ENCODE results near the gene PIK3CB. TPM values are rescaled to one million over a fixed set of nuclear protein-coding genes. Genes with fewer than 3 reads are reported as not detected.

The PIK3CB gene
- total and polyA plus RNA-seq, 2 of the 8 experiments (the other 6 are each of a cell fraction or from before 2014, with no cell fraction given), result 8.3 to 35.2 TPM

GRCh38 chr3:138854940-138855339, 20.2 kb upstream of the PIK3CB start:
- POLR2A ChIA-PET (ENCODE audit: partially characterized antibody), result interaction anchor here (0.7 to 2.9 kb wide), 4 partner anchors 8 to 13 kb away, joined by 3 to 13 read pairs (median 8); no protein-coding TSS in a partner anchor
- no peak overlapping the region for H2BK15ac ChIP-seq (ENCODE audit: low read length)
- H3K9ac ChIP-seq (replicated peaks in 1 of 4; ENCODE audit: extremely low read depth in 1 of 4, low read depth in 3 of 4, low read length in 3 of 4), result no peak overlapping the region
- H2BK5ac ChIP-seq (ENCODE audit: low read depth, low read length), result no peak overlapping the region
- 96% methylated on average over 7 of the region's 7 CpGs; no CpG with 5 or more reads in 1 of the 2 experiments for WGBS, 2 experiments (ENCODE audit: extremely low coverage in 1 of 2, insufficient coverage in 1 of 2, insufficient read length in 1 of 2, insufficient replicate concordance in 2 of 2, low coverage in 1 of 2, low lambda C conversion rate in 2 of 2, missing lambda C conversion rate in 1 of 2)
- H3K9me3 ChIP-seq (ENCODE audit: insufficient read depth in 2 of 2, low read depth in 1 of 2, low read length in 1 of 2), result no peaks in the 10 kb centered on the region
- H3K79me2 ChIP-seq (ENCODE audit: control insufficient read depth in 1 of 2, insufficient read depth in 2 of 2, low read length in 2 of 2), result no peaks in the 10 kb centered on the region
- no peak overlapping the region for H2BK20ac ChIP-seq (ENCODE audit: low read length)
- DNase-seq (ENCODE audit: low read depth in 1 of 2, low spot score in 2 of 2), result no peak
- no peak overlapping the region for H3K4me2 ChIP-seq (ENCODE audit: insufficient read depth in 1 of 2, low read depth in 2 of 2, low read length in 2 of 2)
- FAIRE-seq, result no peak
- H4K5ac ChIP-seq (ENCODE audit: insufficient read length, low read depth, low read length), result no peak overlapping the region
- H3K14ac ChIP-seq (ENCODE audit: insufficient read length), result no peak overlapping the region
- no peaks in the 10 kb centered on the region for H3K79me1 ChIP-seq (ENCODE audit: low read depth, low read length)
- H2AFZ ChIP-seq (ENCODE audit: low read length), result no peak overlapping the region
- 0 out of 2 replicates have a peak overlapping the region, but pooled peaks have one; percentile 68 for H2BK12ac ChIP-seq (ENCODE audit: low read depth, low read length)
- no peaks in the 10 kb centered on the region for H3K36me3 ChIP-seq (ENCODE audit: control insufficient read depth in 2 of 4, insufficient read depth in 4 of 4, low read length in 3 of 4)
- no peak overlapping the region for H4K8ac ChIP-seq (ENCODE audit: extremely low read depth, insufficient read depth, low read length)
- H3K23me2 ChIP-seq (ENCODE audit: low read depth, low read length), result no peaks in the 10 kb centered on the region
- H4K20me1 ChIP-seq (replicated peaks in 1 of 2; ENCODE audit: control insufficient read depth in 1 of 2, insufficient read depth in 2 of 2, low read length in 2 of 2), result no peaks in the 10 kb centered on the region
- H3K27ac ChIP-seq (ENCODE audit: low read depth, low read length), result no peak overlapping the region
- no peak overlapping the region for H2BK120ac ChIP-seq (replicated peaks; ENCODE audit: low read depth, low read length)
- CTCF ChIA-PET (ENCODE audit: partially characterized antibody), result interaction anchor here (3.2 kb wide), 1 partner anchor 60 kb away, joined by 12 read pairs; no protein-coding TSS in a partner anchor
- no peak overlapping the region for H3K4ac ChIP-seq (replicated peaks; ENCODE audit: insufficient read length, low read depth, low read length)
- no peak overlapping the region for H3K4me3 ChIP-seq (ENCODE audit: extremely low read depth in 1 of 4, insufficient read depth in 2 of 4, low read depth in 3 of 4, low read length in 4 of 4)
- H3K4me1 ChIP-seq (replicated peaks in 1 of 4; ENCODE audit: control insufficient read depth in 3 of 4, insufficient read depth in 4 of 4, low read length in 3 of 4), result peaks cover 0 to 3% (median 0%) of the 10 kb centered on the region in 4 experiments; a peak in 1 of 7 replicates
- H3K27me3 ChIP-seq (replicated peaks in 1 of 4; ENCODE audit: control insufficient read depth in 3 of 4, extremely low read depth in 1 of 4, insufficient read depth in 3 of 4, low read length in 3 of 4), result no peaks in the 10 kb centered on the region
- no peak overlapping the region for H3K56ac ChIP-seq (replicated peaks; ENCODE audit: insufficient read length, low read depth, low read length)
- no peak overlapping the region for H3K18ac ChIP-seq (ENCODE audit: extremely low read depth, low read length)
- H2AK5ac ChIP-seq (ENCODE audit: low read depth, low read length), result no peak overlapping the region
- H3K23ac ChIP-seq (ENCODE audit: insufficient read length), result no peak overlapping the region
- no peak overlapping the region for H4K91ac ChIP-seq (replicated peaks; ENCODE audit: insufficient read length, low read length)
